ACC112 (cell line): ENCODE results near the gene GGN.
A peak's percentile ranks its signal among the peaks of the same experiment; 100 is the strongest.
"Not testable (repeated sequence)": the region's sequence is repeated elsewhere in the genome, so short reads cannot be mapped to it uniquely, and the experiment has no call there.

Experiments
- H2AFZ ChIP-seq: fragments of 200-600 bp; sonication (generic); one replicate; pipeline ENCODE4 v1.6.0; 2017; ENCODE audit warnings: antibody characterized with exemption, low read length; ENCODE audit not compliant: unreplicated experiment
- H3K27ac ChIP-seq: fragments of 200-600 bp; sonication (generic); 2 replicates; pipeline ENCODE4 v1.5.1; 2014; ENCODE audit warnings: low read depth, mild to moderate bottlenecking, antibody characterized with exemption, low read length, moderate library complexity
- H3K27me3 ChIP-seq: fragments of 200-600 bp; sonication (generic); 2 replicates; pipeline ENCODE4 v1.6.1; 2014; ENCODE audit warnings: mild to moderate bottlenecking, antibody characterized with exemption, low read length, moderate library complexity, mixed read lengths; ENCODE audit not compliant: insufficient read depth
- H3K36me3 ChIP-seq: fragments of 200-600 bp; sonication (generic); 2 replicates; pipeline ENCODE4 v1.6.1; 2016; ENCODE audit warnings: mild to moderate bottlenecking, antibody characterized with exemption, low read length, moderate library complexity, mixed read lengths; ENCODE audit not compliant: insufficient read depth
- H3K4me1 ChIP-seq: fragments of 200-600 bp; sonication (generic); one replicate; pipeline ENCODE4 v1.6.1; 2016; ENCODE audit warnings: low read length, mixed read lengths; ENCODE audit not compliant: insufficient read depth, unreplicated experiment, control insufficient read depth
- H3K4me3 ChIP-seq: fragments of 200-600 bp; sonication (generic); 2 replicates; pipeline ENCODE4 v1.5.1; 2014; ENCODE audit warnings: mild to moderate bottlenecking, low read depth, low read length
- H3K79me2 ChIP-seq: fragments of 200-600 bp; sonication (generic); one replicate; pipeline ENCODE4 v1.6.0; 2016; ENCODE audit warnings: low read length; ENCODE audit not compliant: control insufficient read depth, unreplicated experiment, insufficient read depth

GGN gene

DNA sequence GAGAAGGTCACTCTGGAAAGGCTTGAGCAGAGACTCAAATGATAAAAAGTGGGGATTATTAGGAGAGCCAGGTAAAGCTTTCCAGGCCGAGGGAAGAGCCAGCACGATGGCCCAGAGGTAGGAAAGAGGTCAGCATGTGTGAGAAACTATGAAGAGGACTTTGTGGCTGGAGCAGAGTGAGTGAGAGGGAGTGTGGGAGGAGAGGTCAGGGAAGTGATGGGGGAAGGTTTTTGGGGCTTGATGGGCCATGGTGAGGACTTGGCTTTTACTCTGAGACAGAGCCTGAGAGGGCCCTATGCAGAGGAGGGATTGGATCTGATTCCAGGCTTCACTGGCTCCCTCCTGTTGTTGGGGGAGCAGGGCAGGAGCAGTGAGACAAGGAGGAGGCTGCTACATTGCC is 46.9 kb downstream of the GGN start:
- Histone ChIP-seq H3K27ac (no peak overlapping the region), H3K79me2 (no peaks in the 10 kb centered on the region), H3K27me3 (no peaks in the 10 kb centered on the region), H3K36me3 (no peaks in the 10 kb centered on the region), H3K4me1 (no peaks in the 10 kb centered on the region), H2AFZ (no peak overlapping the region), H3K4me3 (no peak overlapping the region)

DNA sequence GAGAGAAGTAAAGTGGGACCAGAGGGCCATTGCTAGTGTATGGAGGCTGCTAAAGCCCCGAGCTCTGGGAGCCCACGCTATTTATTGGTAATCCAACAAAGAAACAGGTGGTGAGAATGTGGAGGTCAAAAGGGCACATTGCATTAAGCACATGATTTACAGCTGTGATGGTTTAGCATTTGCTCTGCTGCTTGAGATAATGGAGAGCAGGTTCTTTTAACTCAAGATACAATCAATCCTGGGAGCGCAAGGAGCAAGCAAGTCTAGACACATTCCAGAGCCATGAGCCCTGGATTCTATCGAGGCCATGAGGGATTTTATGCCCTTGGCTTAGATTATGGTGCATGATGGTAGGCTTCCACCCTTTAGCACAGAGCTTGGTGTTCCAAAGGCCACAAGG is 48.8 kb downstream of the GGN start:
- H2AFZ ChIP-seq, H3K4me1 ChIP-seq, H3K27ac ChIP-seq, H3K36me3 ChIP-seq, H3K79me2 ChIP-seq, H3K27me3 ChIP-seq, H3K4me3 ChIP-seq: not testable (repeated sequence)

DNA sequence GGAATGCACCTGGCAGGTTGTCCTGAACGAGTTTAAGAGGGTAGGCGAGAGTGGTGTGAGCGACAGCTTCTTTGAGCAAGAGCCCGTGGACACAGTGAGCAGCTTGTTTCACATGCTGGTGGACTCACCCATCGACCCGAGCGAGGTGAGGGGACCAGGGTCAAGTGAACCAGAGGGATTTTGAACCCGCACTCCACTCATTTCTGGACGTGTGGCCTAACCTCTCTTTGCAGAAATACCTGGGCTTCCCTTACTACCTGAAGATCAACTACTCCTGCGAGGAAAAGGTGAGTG is 50.5 kb downstream of the GGN start:
- no peaks in the 10 kb centered on the region for H3K4me1 ChIP-seq
- peak overlapping the region; percentile 36; the same call in 1 of the 2 replicates for H3K4me3 ChIP-seq
- no peaks in the 10 kb centered on the region for H3K27me3 ChIP-seq
- no peaks in the 10 kb centered on the region for H3K36me3 ChIP-seq
- no peaks in the 10 kb centered on the region for H3K79me2 ChIP-seq
- no peak overlapping the region for H3K27ac ChIP-seq
- no peak overlapping the region for H2AFZ ChIP-seq

DNA sequence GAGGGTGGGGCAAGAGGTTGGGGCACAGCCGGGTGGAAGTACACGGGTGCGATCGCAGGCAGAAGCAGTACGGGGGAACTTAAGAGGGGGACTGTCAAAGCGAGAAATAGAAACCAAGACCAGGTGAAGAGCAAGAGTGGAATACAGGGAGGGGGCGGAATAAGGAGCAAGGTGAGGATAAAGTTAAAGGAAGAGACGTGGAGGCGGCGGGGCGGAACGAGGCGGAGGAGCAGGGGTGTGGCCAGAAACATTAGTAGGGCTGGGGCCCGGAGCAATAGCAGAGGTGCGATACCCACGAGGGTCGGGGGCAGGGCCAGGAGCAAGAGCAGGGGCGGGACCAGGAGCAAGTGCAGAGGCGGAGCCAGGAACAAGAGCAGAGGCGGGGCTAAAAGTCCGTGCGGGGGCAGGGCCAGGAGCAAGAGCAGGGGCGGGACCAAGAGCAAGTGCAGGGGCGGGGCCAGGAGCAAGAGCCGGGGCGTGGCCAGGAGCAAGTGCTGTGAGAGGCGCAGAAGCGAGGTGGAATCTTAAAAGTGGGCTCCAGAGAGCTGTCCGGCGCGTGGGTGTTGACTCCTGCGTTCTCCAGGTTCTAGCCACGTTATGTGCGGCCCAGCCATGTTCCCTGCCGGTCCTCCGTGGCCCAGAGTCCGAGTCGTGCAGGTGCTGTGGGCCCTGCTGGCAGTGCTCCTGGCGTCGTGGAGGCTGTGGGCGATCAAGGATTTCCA is 51.0 kb downstream of the GGN start:
- Histone ChIP-seq H3K27me3 (no peaks in the 10 kb centered on the region), H2AFZ (peak overlapping the region; percentile 61), H3K27ac (peak overlapping the region; percentile 21; the same call in 1 of the 2 replicates), H3K79me2 (no peaks in the 10 kb centered on the region), H3K4me1 (no peaks in the 10 kb centered on the region), H3K4me3 (peak overlapping the region; percentile 91), H3K36me3 (no peaks in the 10 kb centered on the region)

DNA sequence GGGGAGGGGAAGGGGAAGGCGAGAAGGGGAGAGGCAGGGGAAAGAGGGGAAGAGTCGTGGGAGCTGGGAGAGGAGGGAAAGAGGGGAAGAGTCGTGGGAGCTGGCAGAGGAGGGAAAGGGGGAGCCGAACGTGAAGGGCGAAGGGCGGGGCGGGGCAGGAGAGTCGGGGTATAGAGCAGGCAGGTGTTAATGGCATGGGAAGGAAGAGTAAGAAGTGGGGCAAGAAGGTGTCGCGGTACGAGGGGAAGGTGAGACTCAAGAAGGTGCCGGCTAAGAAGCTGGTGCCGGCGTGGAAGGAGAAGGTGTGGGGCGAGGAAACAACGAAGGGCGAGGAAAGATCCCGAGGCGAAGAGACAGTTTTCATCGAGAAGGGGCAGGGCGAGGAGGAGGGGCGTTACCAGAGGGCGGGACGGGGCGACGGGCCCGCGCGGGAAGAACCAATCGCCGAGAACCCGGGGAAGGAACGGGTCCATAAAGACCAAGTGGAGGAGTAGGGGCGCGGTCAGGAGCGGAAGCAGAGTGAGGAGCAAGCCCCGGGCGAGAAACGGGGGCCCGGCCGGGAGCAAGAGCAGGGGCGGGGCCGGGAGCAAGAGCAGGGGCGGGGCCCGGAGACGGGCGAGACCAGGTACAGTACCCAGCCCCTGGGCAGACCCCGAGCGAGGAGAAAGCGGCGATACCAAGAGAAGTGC is 51.7 kb downstream of the GGN start:
- Histone ChIP-seq H3K27ac (peak overlapping the region; percentile 33; the same call in 1 of the 2 replicates), H3K79me2 (no peaks in the 10 kb centered on the region), H3K36me3 (no peaks in the 10 kb centered on the region), H2AFZ (peak overlapping the region; percentile 94), H3K4me3 (peak overlapping the region; percentile 91), H3K27me3 (no peaks in the 10 kb centered on the region), H3K4me1 (no peaks in the 10 kb centered on the region)
